ENCODE measurements around the gene KLK13.

GRCh38 chr19:51089786-51090185 is 24.9 kb upstream of the KLK13 start:
- TF ChIP-seq, protein P1, sequence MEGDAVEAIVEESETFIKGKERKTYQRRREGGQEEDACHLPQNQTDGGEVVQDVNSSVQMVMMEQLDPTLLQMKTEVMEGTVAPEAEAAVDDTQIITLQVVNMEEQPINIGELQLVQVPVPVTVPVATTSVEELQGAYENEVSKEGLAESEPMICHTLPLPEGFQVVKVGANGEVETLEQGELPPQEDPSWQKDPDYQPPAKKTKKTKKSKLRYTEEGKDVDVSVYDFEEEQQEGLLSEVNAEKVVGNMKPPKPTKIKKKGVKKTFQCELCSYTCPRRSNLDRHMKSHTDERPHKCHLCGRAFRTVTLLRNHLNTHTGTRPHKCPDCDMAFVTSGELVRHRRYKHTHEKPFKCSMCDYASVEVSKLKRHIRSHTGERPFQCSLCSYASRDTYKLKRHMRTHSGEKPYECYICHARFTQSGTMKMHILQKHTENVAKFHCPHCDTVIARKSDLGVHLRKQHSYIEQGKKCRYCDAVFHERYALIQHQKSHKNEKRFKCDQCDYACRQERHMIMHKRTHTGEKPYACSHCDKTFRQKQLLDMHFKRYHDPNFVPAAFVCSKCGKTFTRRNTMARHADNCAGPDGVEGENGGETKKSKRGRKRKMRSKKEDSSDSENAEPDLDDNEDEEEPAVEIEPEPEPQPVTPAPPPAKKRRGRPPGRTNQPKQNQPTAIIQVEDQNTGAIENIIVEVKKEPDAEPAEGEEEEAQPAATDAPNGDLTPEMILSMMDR (IDR thresholded peaks at IDR 0.05) = no peak
- TF ChIP-seq POLR2A (IDR thresholded peaks at IDR 0.05) = no peak
